Hypothalamus (tissue), 51 donors: ENCODE results near the gene ZNF556.
"Not testable (repeated sequence)": the region's sequence is repeated elsewhere in the genome, so short reads cannot be mapped to it uniquely, and the experiment has no call there.

Experiments used
- DNase-seq, 51 donors: peaks; one replicate each; lab custom pipeline; 2025; lab: John Stamatoyannopoulos, UW

The ZNF556 gene

GRCh38 chr19:2852598-2852997 is 14.5 kb upstream of the ZNF556 start:
- no peak for DNase-seq

GRCh38 chr19:2853015-2853606 is 14.0 kb upstream of the ZNF556 start:
- DNase-seq = no peak

GRCh38 chr19:2854849-2855248 is 12.3 kb upstream of the ZNF556 start:
- no peak for DNase-seq

- no peak for DNase-seq
Observed at GRCh38 chr19:2856457-2857050, 10.6 kb upstream of the ZNF556 start.

- DNase-seq = no peak
Observed at GRCh38 chr19:2858864-2859263, 8.3 kb upstream of the ZNF556 start.

- DNase-seq = no peak
Observed at GRCh38 chr19:2863816-2864215, 3.3 kb upstream of the ZNF556 start.

GRCh38 chr19:2865334-2866100 is 1.6 kb upstream of the ZNF556 start:
- DNase-seq = no peak

GRCh38 chr19:2866495-2867024 is 575 bp upstream of the ZNF556 start:
- no peak for DNase-seq

- DNase-seq = no peak
Observed at GRCh38 chr19:2869618-2870017, 2.5 kb downstream of the ZNF556 start.

GRCh38 chr19:2872175-2872574 is 5.0 kb downstream of the ZNF556 start:
- peak in 5 of 51 donors; percentile 7 to 12 (median 10) for DNase-seq

- DNase-seq = no peak
Observed at GRCh38 chr19:2877398-2878331, 10.5 kb downstream of the ZNF556 start.

- no peak for DNase-seq
Observed at GRCh38 chr19:2883686-2884439, 16.7 kb downstream of the ZNF556 start.

GRCh38 chr19:2885736-2886135 is 18.6 kb downstream of the ZNF556 start:
- DNase-seq = no peak

GRCh38 chr19:2887391-2887914 is 20.3 kb downstream of the ZNF556 start:
- DNase-seq = peak in 22 of 51 donors; percentile 3 to 74 (median 12)

- DNase-seq = peak in 4 of 51 donors; percentile 7 to 33 (median 26)
Observed at GRCh38 chr19:2888731-2889224, 21.6 kb downstream of the ZNF556 start.

- DNase-seq = not testable (repeated sequence)
Observed at GRCh38 chr19:2890531-2890930, 23.4 kb downstream of the ZNF556 start.

GRCh38 chr19:2896694-2897093 is 29.6 kb downstream of the ZNF556 start:
- DNase-seq = no peak

GRCh38 chr19:2900296-2901252 is 33.4 kb downstream of the ZNF556 start, which contains the start of gene ZNF57:
Gene ZNF57 (plus strand): TSS chr19:2900928. CDS start chr19:2901046, 118 bp downstream.
- peak; percentile 77 to 100 (median 99) for DNase-seq
